K562 (cell line): Measurements from ENCODE around the gene NF1. TPM values are rescaled to one million over a fixed set of nuclear protein-coding genes. Genes with fewer than 3 reads are reported as not detected.

ENCODE experiments used
- ATAC-seq: fragments of 200-7000 bp; cut with Tn5 transposase; 3 replicates; pipeline ENCODE4 v1.9.1; 2020; ENCODE audit warnings: moderate library complexity
- BruUV-seq: library from RNA; stranded (reverse); fragments of 400-500 nt; replicated peaks from 2 replicates; lab custom pipeline; 2021; lab: Mats Ljungman, UMichigan
- CTCF ChIA-PET: fragments of 300-600 bp; formaldehyde crosslinking; extraction: SDS; loops from one replicate; lab custom pipeline; 2021; ENCODE audit warnings: low intra/inter-chr PET ratio; lab: Yijun Ruan, JAX
- POLR2A ChIA-PET: fragments of 300-600, 350-650 bp; sonication (Branson Sonifier 250); formaldehyde crosslinking; extraction: SDS; loops from one replicate; lab custom pipeline; 2021; ENCODE audit warnings: antibody characterized with exemption, inconsistent platforms; lab: Yijun Ruan, JAX
- DNase-seq, 4 experiments: peaks; one replicate each; pipeline versions ENCODE4 v3.0.0 to v3.0.0-alpha.2; 2011 to 2018; ENCODE audit warnings: low spot score in 3 of 4, mixed read lengths in 3 of 4; ENCODE audit errors: extremely low read depth in 1 of 4
- FAIRE-seq: peaks from 2 replicates; lab custom pipeline; 2011; peaks lifted over from hg19 to GRCh38; lab: Jason Lieb, UNC
- H2AFZ ChIP-seq: 2 replicates; pipeline ENCODE4 v1.6.0; 2011; ENCODE audit warnings: low read depth, low read length, control low read depth, inconsistent platforms
- H3K27ac ChIP-seq: fragments of 200-600 bp; 3 replicates; pipeline ENCODE4 v1.8.0; 2011; ENCODE audit warnings: low read depth, mild to moderate bottlenecking, control low read depth, inconsistent platforms, low read length, moderate library complexity, mixed read lengths; ENCODE audit errors: extremely low read depth
- H3K27me3 ChIP-seq, 2 experiments: fragments of 300-600 bp in 1 of 2; 2 replicates in 1 of 2; 3 replicates in 1 of 2; pipeline versions ENCODE4 v1.6.0 to v1.8.0; 2011; ENCODE audit warnings: inconsistent platforms in 2 of 2, low read length in 2 of 2, mild to moderate bottlenecking in 1 of 2, mixed read lengths in 1 of 2, moderate library complexity in 1 of 2; ENCODE audit not compliant: control insufficient read depth in 2 of 2, insufficient read depth in 2 of 2
- H3K36me3 ChIP-seq: fragments of 300-600 bp; 3 replicates; pipeline ENCODE4 v1.8.0; 2011; ENCODE audit warnings: mild to moderate bottlenecking, low read length, inconsistent platforms; ENCODE audit not compliant: control insufficient read depth, insufficient read depth
- H3K4me1 ChIP-seq, 2 experiments: fragments of 200-600 bp in 1 of 2; replicated peaks in 1 of 2; 2 replicates in 1 of 2; 3 replicates in 1 of 2; pipeline versions ENCODE4 v1.5.1 to v1.8.0; 2011; ENCODE audit warnings: inconsistent platforms in 2 of 2, low read length in 2 of 2, mild to moderate bottlenecking in 1 of 2, mixed read lengths in 1 of 2, moderate library complexity in 1 of 2; ENCODE audit not compliant: control insufficient read depth in 2 of 2, insufficient read depth in 2 of 2
- H3K4me2 ChIP-seq: 2 replicates; pipeline ENCODE4 v1.6.1; 2011; ENCODE audit warnings: low read length, control low read depth, inconsistent platforms, mixed read lengths; ENCODE audit not compliant: insufficient read depth
- H3K4me3 ChIP-seq: fragments of 200-600 bp; sonication (generic), shearing (Covaris generic); 2 replicates; pipeline ENCODE4 v1.5.1; 2016; ENCODE audit warnings: control low read depth, inconsistent platforms
- H3K79me2 ChIP-seq: fragments of 200-600 bp; 3 replicates; pipeline ENCODE4 v1.8.0; 2011; ENCODE audit warnings: low read length, inconsistent platforms; ENCODE audit not compliant: control insufficient read depth, insufficient read depth
- H3K9ac ChIP-seq, 2 experiments: 2 replicates each; pipeline versions ENCODE4 v1.6.0 to v1.6.1; 2011; ENCODE audit warnings: low read depth in 2 of 2, low read length in 2 of 2, control low read depth in 1 of 2, inconsistent platforms in 1 of 2, mild to moderate bottlenecking in 1 of 2, mixed read lengths in 1 of 2; ENCODE audit not compliant: insufficient read depth in 1 of 2
- H3K9me1 ChIP-seq: one replicate; pipeline ENCODE4 v1.6.0; 2011; ENCODE audit warnings: inconsistent platforms, mild to moderate bottlenecking, low read length, moderate library complexity; ENCODE audit not compliant: control insufficient read depth, insufficient read depth
- H3K9me3 ChIP-seq: replicated peaks from 2 replicates; pipeline ENCODE4 v1.5.1; 2011; ENCODE audit warnings: low read depth, low read length, inconsistent platforms; ENCODE audit not compliant: control insufficient read depth, insufficient read depth
- H4K20me1 ChIP-seq: replicated peaks from 2 replicates; pipeline ENCODE4 v1.6.1; 2011; ENCODE audit warnings: low read length, inconsistent platforms, mixed read lengths; ENCODE audit not compliant: control insufficient read depth, insufficient read depth
- ATF1 ChIP-seq, 2 experiments: fragments of 450-650 bp in 1 of 2; IDR thresholded peaks; 2 replicates each; pipeline ENCODE4 v1.6.1; 2016; ENCODE audit warnings: missing compliant biosample characterization in 1 of 2, missing genetic modification characterization in 1 of 2
- BCL6 ChIP-seq: fragments of 250-450 bp; sonication (Bioruptor Pico); IDR thresholded peaks from 2 replicates; pipeline ENCODE4 v1.4.0; 2020
- BCOR ChIP-seq: fragments of 450-650 bp; IDR thresholded peaks from 2 replicates; pipeline ENCODE4 v1.6.1; 2016
- CBFA2T3 ChIP-seq: fragments of 450-650 bp; IDR thresholded peaks from 2 replicates; pipeline ENCODE4 v1.6.1; 2017
- CBX5 ChIP-seq: IDR thresholded peaks from 2 replicates; pipeline ENCODE4 v1.6.1; 2014; ENCODE audit warnings: low read depth, borderline replicate concordance
- CREM ChIP-seq: IDR thresholded peaks from 2 replicates; pipeline ENCODE4 v1.6.1; 2014; ENCODE audit warnings: antibody characterized with exemption, low read depth
- EGR1 ChIP-seq: fragments of 450-650 bp; conservative IDR thresholded peaks from 2 replicates; pipeline ENCODE4 v1.6.1; 2017; ENCODE audit warnings: mild to moderate bottlenecking
- GATA2 ChIP-seq: sonication (generic); formaldehyde crosslinking; IDR thresholded peaks from 2 replicates; pipeline ENCODE4 v1.4.0; 2020; ENCODE audit warnings: mild to moderate bottlenecking, missing genetic modification reagents
- HDAC1 ChIP-seq, 2 experiments: fragments of 450-650 bp; IDR thresholded peaks; 2 replicates each; pipeline ENCODE4 v1.6.1; 2016 to 2017; ENCODE audit warnings: inconsistent platforms in 1 of 2, mild to moderate bottlenecking in 1 of 2, moderate library complexity in 1 of 2
- HDAC2 ChIP-seq: fragments of 450-650 bp; IDR thresholded peaks from 2 replicates; pipeline ENCODE4 v1.6.1; 2016; ENCODE audit warnings: mild to moderate bottlenecking
- HMGXB4 ChIP-seq: sonication (generic); formaldehyde crosslinking; IDR thresholded peaks from 2 replicates; pipeline ENCODE4 v1.8.1; 2023; ENCODE audit warnings: mild to moderate bottlenecking, missing genetic modification reagents
- MEIS2 ChIP-seq: fragments of 450-650 bp; IDR thresholded peaks from 2 replicates; pipeline ENCODE4 v1.6.1; 2014; ENCODE audit warnings: mild to moderate bottlenecking; ENCODE audit not compliant: partially characterized antibody
- NCOR1 ChIP-seq: fragments of 450-650 bp; IDR thresholded peaks from 2 replicates; pipeline ENCODE4 v1.6.1; 2016; ENCODE audit warnings: mild to moderate bottlenecking, moderate library complexity
- PBX2 ChIP-seq, 2 experiments: IDR thresholded peaks in 1 of 2; conservative IDR thresholded peaks in 1 of 2; 2 replicates each; pipeline ENCODE4 v1.6.1; 2016; ENCODE audit warnings: low read depth in 2 of 2, mild to moderate bottlenecking in 1 of 2, missing compliant biosample characterization in 1 of 2, missing genetic modification characterization in 1 of 2, moderate library complexity in 1 of 2
- RBM34 ChIP-seq: fragments of 200-400 bp; formaldehyde crosslinking; IDR thresholded peaks from 2 replicates; pipeline ENCODE4 v1.6.1; 2018; ENCODE audit warnings: low read length, borderline replicate concordance; ENCODE audit not compliant: insufficient read depth
- STAT5A ChIP-seq: IDR thresholded peaks from 2 replicates; pipeline ENCODE4 v1.6.1; 2012; ENCODE audit warnings: low read length, inconsistent platforms, borderline replicate concordance
- TCF3 ChIP-seq: sonication (generic); formaldehyde crosslinking; IDR thresholded peaks from 2 replicates; pipeline ENCODE4 v1.4.0; 2020; ENCODE audit warnings: mild to moderate bottlenecking, missing genetic modification reagents
- TEAD4 ChIP-seq, 2 experiments: sonication (generic) in 1 of 2; formaldehyde crosslinking in 1 of 2; IDR thresholded peaks; 2 replicates each; pipeline versions ENCODE4 v1.6.1 to v1.8.0; 2012 to 2022; ENCODE audit warnings: borderline replicate concordance in 1 of 2, inconsistent platforms in 1 of 2, low read length in 1 of 2, mild to moderate bottlenecking in 1 of 2, missing genetic modification reagents in 1 of 2
- ZNF274 ChIP-seq: IDR thresholded peaks from 2 replicates; pipeline ENCODE4 v1.6.1; 2011; ENCODE audit warnings: low read depth, mild to moderate bottlenecking, low read length, moderate library complexity, borderline replicate concordance
- WGBS: fragments of 100-300 bp; shearing (Covaris generic); methylation state at CpG from one replicate; pipeline ENCODE4 v1.1.6; 2016; ENCODE audit warnings: low coverage, mixed read lengths; ENCODE audit not compliant: insufficient coverage; ENCODE audit errors: missing lambda C conversion rate; 5-methylcytosine and 5-hydroxymethylcytosine counted together
- in situ Hi-C: fragments of 300-500 bp; cut with MboI; formaldehyde crosslinking; loops from 4 replicates; pipeline ENCODE4 v1.15.0; 2018; ENCODE audit warnings: inconsistent platforms, mixed read lengths
- intact Hi-C: fragments of 100-400 bp; cut with micrococcal nuclease; formaldehyde crosslinking; loops from 2 replicates; pipeline ENCODE4 v1.14.2; 2022
- polyA plus RNA-seq, 8 experiments: library from polyadenylated mRNA; depleted of rRNA in 4 of 8; stranded (reverse) in 5 of 8; unstranded in 3 of 8; fragments of >200 nt; fragmentation: Nextera tagmentation in 2 of 8; fragmentation: Illumina TruSeq in 1 of 8; extraction: Ambion mirVana in 2 of 8; extraction: Trizol in 1 of 8; gene quantifications; 2 replicates each; pipeline versions ENCODE4 v1.2.1 to v1.2.3, GENCODE V29; 2011 to 2014; ENCODE audit warnings: inconsistent platforms in 1 of 8, missing spikeins in 1 of 8
- total RNA-seq, 7 experiments: library from RNA; depleted of rRNA in 6 of 7; stranded (reverse); fragments of >200 nt in 6 of 7; fragmentation: Illumina TruSeq in 2 of 7; extraction: Trizol in 2 of 7; gene quantifications; 2 replicates each; pipeline versions ENCODE4 v1.2.1 to v1.2.3, GENCODE V29; 2011 to 2021; ENCODE audit warnings: low replicate concordance in 1 of 7

Gene NF1
- total and polyA plus RNA-seq, 9 of the 15 experiments (the other 6 are each of a cell fraction or from before 2014, with no cell fraction given) = 3.4 to 41.9 (median 24.3) TPM

- Histone ChIP-seq H3K9me1 (no peaks in the 10 kb centered on the region), H3K27me3 (peaks cover 6 to 33% of the 10 kb centered on the region in 2 experiments; a peak in 4 of 5 replicates), H3K79me2 (no peaks in the 10 kb centered on the region), H3K36me3 (no peaks in the 10 kb centered on the region), H3K4me2 (no peak overlapping the region), H3K27ac (no peak overlapping the region), H3K9me3 (peaks cover 6% of the 10 kb centered on the region; the same call in 1 of the 2 replicates), H3K9ac (no peak overlapping the region), H2AFZ (no peak overlapping the region), H3K4me1 (0 out of 5 replicates have a peak, but pooled peaks cover 0 to 5% of the 10 kb centered on the region in 2 experiments), H3K4me3 (no peak overlapping the region), H4K20me1 (no peaks in the 10 kb centered on the region)
- BruUV-seq = no TSS peak
- no peak for FAIRE-seq
- in situ Hi-C loops = no loop called here
- DNase-seq = peak in 1 of 4 experiments; percentile 37
- under 1% methylated on average over 17 of the region's 17 CpGs for WGBS
- CTCF ChIA-PET = no interaction called here
- no peak for ATAC-seq
- POLR2A ChIA-PET = interaction anchor here (0.7 to 1.0 kb wide), 2 partner anchors 9 to 109 kb away, joined by 3 to 5 read pairs; no protein-coding TSS in a partner anchor
- intact Hi-C loops = no loop called here
- TF ChIP-seq BCOR = peak; percentile 36; the same call in 1 of the 2 replicates
- TF ChIP-seq CBX5 = no peak
- TF ChIP-seq ATF1 (CRISPR knock-in tag; IDR thresholded peaks at IDR 0.05) = no peak
- TF ChIP-seq ATF1 (tag; IDR thresholded peaks at IDR 0.05) = no peak
- TF ChIP-seq ZNF274 = no peak
- TF ChIP-seq CBFA2T3 = peak; percentile 92
- peak; percentile 52 for TF ChIP-seq TCF3
- no peak for TF ChIP-seq RBM34
- TF ChIP-seq HMGXB4 (CRISPR knock-in tag) = no peak
- peak; percentile 91 for TF ChIP-seq TEAD4 (IDR thresholded peaks at IDR 0.05; ENCODE audit: low read length)
- no peak for TF ChIP-seq TEAD4 (CRISPR knock-in tag; IDR thresholded peaks at IDR 0.05; ENCODE audit: borderline replicate concordance)
- TF ChIP-seq STAT5A = peak; percentile 56; the same call in 1 of the 2 replicates
- peak; percentile 73 for TF ChIP-seq EGR1
- TF ChIP-seq MEIS2 = peak; percentile 65
- TF ChIP-seq HDAC2 = peak; percentile 73
- peak; percentile 52 for TF ChIP-seq CREM
- peak; percentile 59 for TF ChIP-seq NCOR1
- TF ChIP-seq PBX2 (CRISPR knock-in tag; IDR thresholded peaks at IDR 0.05; ENCODE audit: low read depth) = no peak
- peak; percentile 33; the same call in 1 of the 2 replicates for TF ChIP-seq PBX2 (tag; conservative IDR thresholded peaks at IDR 0.05; ENCODE audit: low read depth)
- TF ChIP-seq BCL6 (CRISPR knock-in tag) = no peak
- peak in 1 of 2 experiments; percentile 87; a peak in 2 of 4 replicates for TF ChIP-seq HDAC1 (IDR thresholded peaks at IDR 0.05)
- 0 out of 2 replicates have a peak, but pooled peaks have one; percentile 43 for TF ChIP-seq GATA2 (CRISPR knock-in tag)
Measured at GRCh38 chr17:31425282-31426040, 330.7 kb downstream of the NF1 start.
